HCT116 (cell line): ENCODE results near the gene ZNF845.

ENCODE experiments used
- CTCF ChIP-seq, 3 experiments: fragments of 200-600 bp in 1 of 3; sonication (generic) in 1 of 3; IDR thresholded peaks in 2 of 3; conservative IDR thresholded peaks in 1 of 3; 2 replicates each; pipeline ENCODE4 v1.5.1; 2012 to 2017; ENCODE audit warnings: low read depth in 2 of 3, low read length in 2 of 3, antibody characterized with exemption in 1 of 3, borderline replicate concordance in 1 of 3, control low read depth in 1 of 3, mild to moderate bottlenecking in 1 of 3, mixed read lengths in 1 of 3, mixed run types in 1 of 3, moderate library complexity in 1 of 3; ENCODE audit not compliant: insufficient read depth in 1 of 3
- JUND ChIP-seq: IDR thresholded peaks from 2 replicates; pipeline ENCODE4 v1.6.1; 2012
- POLR2A ChIP-seq: IDR thresholded peaks from 2 replicates; pipeline ENCODE4 v1.7.0; 2011; ENCODE audit warnings: borderline replicate concordance; ENCODE audit not compliant: insufficient read depth, insufficient read length; ENCODE audit errors: extremely low read depth
- SP1 ChIP-seq: IDR thresholded peaks from 2 replicates; pipeline ENCODE4 v1.6.1; 2012; ENCODE audit warnings: low read depth
- SRF ChIP-seq: IDR thresholded peaks from 2 replicates; pipeline ENCODE4 v1.6.1; 2012; ENCODE audit warnings: low read depth
- ZNF274 ChIP-seq: fragments of 200-500 bp; sonication (Bioruptor generic); IDR thresholded peaks from 2 replicates; pipeline ENCODE4 v1.6.1; 2014; ENCODE audit warnings: mild to moderate bottlenecking, low read depth, low read length, inconsistent platforms

- TF ChIP-seq SP1 (no peak), CTCF (IDR thresholded peaks at IDR 0.05 in 2 of 3, conservative IDR thresholded peaks at IDR 0.05 in 1 of 3; ENCODE audit: borderline replicate concordance in 1 of 3, insufficient read depth in 1 of 3, low read depth in 2 of 3, low read length in 2 of 3) (no peak), SRF (no peak), POLR2A (no peak), ZNF274 (no peak), JUND (no peak)
Measured at GRCh38 chr19:53372196-53372595, 38.6 kb downstream of the ZNF845 start.
